NCI-H2171 treated with DMSO at 0.1 percent for 48 hours (cell line): ENCODE measurements around the gene IGF2BP1.
"Not testable (repeated sequence)": the region's sequence is repeated elsewhere in the genome, so short reads cannot be mapped to it uniquely, and the experiment has no call there.

Experiments
- DNase-seq: peaks from one replicate; lab custom pipeline; 2025; lab: John Stamatoyannopoulos, UW

IGF2BP1 gene

DNA sequence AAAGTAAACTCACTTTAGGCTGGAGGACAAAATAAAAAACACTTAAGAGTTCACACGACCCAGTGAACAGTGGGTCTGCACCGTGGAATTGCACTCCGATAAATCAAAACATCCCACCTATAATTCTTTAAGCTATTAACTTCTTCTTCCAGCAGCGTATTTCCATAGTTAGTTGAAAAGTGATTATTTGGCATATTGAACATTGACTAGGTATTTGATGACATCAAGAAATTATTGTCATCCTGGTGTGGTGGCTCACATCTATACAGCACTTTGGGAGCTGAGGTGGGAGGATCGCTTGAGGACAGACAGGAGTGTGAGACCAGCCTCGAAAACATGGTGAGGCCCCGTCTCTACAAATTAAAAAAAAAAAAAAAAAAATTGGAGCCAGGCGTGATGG, 23.4 kb downstream of the IGF2BP1 start:
- no peak for DNase-seq

DNA sequence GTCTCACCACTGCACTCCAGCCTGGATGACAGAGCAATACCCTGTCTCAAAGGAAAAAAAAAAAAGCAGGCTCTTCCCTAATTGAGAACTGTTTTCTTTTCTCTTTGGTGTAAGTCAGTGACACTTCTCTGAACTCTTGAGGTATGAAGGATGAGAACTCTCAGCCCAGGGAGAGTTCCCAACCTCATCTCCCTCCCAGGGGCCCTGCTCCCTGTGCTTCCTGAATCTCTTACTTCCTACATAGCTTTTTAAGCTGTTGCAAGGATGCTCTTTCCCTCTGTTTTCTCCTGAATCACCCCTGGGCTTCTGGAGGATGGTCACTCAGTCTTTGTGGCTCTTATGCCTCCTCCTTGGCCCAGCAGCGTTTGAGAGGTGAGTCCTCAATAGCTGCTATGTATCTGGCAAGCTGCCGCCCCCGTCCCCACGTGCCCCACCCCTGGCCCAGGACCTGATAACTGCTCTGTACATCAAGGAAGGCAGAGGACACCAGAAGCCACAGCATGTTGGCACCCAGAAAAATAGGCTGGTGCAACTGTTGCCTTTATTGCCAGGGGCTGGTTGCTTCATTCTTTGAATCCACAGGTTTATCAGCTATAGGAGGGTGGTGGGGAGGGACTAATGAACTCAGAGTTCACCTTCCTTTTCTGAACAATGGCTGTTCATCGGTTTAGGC, 24.0 kb downstream of the IGF2BP1 start:
- no peak for DNase-seq

DNA sequence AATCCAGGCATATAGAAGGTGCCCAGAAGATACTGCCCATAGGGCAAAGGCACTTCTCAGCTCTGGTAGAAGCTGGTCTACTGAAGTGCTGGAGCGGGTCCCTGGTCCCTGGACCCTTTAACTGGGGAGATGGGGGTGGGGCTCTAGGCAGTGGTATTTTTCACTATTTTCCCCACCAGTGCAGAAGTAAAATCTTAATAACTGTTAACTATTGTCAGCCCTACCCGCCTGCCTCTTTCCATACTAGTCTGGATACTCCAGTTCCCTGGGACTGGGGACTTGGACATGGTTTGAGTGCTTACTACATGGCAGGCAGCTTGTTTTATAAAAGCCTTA, 24.6 kb downstream of the IGF2BP1 start:
- DNase-seq: no peak

DNA sequence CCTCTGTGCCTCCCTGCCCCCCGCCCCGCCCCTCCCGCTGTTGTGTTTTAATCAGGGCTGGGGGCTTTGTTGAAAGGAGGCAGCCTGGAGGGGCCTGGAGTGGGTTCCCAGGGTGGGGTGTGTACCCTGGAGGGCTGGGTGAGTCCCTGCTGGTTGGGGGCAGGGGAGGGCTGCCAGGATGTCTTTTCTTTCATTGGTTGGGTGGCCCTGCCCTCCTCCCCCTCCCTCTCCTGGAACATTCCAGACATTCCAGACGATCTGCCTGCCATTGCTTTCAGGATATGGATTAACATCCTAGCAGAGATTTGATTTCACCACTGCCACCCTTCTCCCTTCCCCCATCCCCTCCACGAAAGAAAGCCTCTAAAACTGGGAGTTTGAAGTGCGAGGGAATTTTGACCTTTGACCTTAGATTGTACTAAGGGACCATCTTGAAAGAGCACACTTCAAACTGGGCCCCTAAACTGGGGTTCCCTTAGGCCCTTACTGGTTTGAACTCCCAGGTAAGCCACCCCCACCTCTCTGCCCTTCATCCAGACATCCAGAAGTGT, 25.3 kb downstream of the IGF2BP1 start:
- no peak for DNase-seq

DNA sequence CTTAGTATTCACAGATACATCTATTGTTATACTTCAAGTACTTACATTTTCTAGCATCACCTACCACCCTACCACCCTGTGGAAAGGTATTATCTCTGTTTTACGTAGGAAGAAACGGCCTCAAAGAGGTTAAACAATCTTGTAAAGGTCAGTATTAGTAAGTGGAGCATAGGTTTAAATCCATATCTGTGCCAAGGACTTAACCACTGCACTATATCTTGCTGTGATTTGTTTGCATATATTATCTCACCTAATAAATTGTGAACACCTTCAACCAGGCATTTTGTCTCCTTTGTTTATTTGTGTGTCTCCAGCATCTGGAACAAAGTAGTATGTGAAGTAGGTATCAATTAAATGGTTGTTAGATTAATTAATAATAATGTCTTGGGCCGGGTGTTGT, 27.3 kb downstream of the IGF2BP1 start:
- DNase-seq: no peak

DNA sequence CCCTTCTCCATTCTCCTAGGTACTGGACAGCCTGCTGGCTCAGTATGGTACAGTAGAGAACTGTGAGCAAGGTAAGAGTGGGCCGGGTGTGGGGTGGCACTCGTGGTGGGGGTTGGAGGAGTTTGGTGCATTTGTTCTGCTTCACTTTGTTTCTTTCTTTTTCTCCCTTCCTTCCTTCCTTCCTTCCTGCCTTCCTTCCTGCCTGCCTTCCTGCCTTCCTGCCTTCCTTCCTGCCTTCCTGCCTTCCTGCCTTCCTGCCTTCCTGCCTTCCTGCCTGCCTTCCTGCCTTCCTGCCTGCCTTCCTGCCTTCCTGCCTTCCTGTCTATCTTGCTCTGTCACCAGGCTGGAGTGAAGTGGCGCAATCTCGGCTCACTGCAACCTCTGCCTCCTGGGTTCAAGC, 29.3 kb downstream of the IGF2BP1 start:
- DNase-seq: not testable (repeated sequence)

DNA sequence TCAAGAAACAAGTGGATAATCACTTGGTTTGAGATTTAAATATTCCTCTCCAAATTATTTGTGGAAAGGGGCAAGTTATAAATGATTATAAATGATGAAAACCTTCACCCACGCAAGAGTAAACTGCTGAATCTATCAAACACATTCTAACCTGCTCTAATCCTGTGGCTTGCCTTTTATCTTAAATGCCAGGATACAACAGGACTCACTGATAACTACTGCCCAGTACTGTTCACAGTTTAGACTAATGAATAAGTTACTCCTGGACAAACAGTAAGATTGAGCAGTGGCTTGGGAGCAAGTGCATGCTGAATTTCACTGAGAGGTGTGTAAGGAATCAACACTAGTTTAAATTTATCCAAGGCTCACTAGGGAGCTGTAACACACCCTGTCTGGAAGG, 31.1 kb downstream of the IGF2BP1 start:
- DNase-seq: no peak

DNA sequence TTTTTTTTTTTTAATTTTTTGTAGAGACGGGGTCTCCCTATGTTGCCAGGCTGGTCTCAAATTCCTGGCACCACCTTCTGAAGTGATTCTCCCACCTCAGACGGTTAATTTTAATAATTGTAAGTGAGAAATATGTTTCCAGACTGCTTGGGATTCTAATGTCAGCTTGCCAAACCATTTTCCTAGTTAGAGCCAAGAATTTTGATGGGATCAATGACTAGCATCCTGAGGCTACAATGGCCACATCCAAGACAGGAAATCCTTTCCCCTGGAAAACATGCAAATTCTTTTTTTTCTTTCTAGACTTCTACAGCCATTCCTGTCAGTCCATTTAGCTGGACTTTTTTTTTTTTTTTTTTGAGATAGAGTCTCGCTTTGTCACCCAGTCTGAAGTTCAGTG, 32.6 kb downstream of the IGF2BP1 start:
- no peak for DNase-seq

DNA sequence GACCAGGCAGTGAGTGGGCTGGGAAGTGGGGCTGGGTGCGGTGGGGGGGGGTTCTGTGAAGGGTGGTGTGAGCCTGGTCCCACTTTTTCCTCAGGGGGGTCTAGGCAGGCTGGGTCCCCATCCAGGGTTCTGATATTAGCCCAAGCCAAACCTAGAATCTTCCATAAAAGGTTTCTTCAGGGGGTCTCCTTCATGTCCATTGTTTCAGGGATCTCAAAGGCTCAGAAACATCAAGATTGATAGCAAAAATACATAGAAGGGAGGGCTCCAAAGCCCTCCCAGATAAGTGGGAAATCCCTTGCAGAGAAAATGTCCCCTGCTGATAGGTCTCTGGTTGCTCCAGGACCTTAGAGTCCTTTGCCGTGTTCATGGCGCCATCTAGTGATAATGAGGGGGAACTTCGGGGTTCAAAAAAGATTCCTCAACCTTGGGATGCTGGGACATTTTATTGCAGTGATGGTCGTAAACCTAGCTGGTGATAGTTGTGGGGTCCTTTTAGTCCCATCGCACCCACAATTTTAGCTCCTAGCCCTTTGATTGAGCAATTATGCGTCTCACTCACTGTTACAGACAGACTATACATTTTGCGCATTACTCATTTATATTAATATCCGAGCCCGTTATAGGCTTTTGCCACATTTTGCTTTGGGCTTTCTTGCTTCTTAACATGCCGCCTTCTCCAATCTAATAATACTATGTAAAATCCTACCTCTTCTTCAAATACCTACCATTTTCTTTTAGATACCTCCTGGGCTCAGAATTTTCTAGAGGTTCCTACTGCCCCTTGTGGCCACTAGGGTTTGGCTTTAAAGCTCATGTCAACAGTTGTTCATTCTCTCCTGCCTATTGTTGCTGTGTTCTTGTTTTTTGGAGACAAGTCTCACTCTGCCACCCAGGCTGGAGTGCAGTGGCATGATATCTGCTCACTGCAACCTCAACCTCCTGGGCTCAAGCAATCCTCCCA, 35.1 kb downstream of the IGF2BP1 start:
- DNase-seq: peak; percentile 65

DNA sequence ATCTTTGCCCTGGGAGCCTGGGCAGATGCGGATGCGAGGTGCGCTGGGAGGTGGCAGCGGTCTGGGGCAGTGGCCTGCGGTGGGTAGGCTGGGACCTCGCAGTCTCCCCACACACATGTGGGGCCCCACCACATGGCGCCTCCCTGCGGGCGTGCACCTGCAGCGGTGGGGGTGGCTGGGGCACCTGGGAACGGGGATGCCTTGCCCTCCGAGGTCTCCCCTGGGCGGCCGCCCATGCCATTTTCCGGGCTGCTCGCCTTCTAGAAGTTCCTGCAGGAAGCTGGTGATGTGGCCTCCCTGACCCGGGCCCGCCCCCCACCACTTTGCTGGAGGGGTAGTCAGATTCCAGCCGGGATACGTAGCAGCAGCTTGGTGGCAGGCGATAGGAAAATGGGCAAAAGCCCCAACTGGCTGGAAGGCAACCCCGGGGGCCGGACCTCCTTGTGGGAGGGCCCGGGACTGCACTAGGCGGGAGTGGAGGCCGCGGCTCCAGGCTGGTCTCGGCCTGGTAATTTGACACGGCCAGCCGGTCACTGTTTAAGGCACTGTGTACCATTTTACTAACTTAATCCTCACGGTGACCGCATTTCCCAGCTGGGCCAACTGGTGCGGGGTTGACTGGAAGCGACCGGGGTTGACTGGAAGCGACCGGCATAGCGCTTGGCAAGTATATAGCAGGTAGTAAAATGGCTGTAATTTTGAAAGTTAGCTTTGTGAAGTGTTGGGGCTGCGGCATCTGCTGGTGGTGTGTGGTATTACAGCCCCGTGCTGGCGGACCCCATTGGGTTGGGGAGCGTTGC, 38.5 kb downstream of the IGF2BP1 start:
- peak; percentile 35 for DNase-seq

DNA sequence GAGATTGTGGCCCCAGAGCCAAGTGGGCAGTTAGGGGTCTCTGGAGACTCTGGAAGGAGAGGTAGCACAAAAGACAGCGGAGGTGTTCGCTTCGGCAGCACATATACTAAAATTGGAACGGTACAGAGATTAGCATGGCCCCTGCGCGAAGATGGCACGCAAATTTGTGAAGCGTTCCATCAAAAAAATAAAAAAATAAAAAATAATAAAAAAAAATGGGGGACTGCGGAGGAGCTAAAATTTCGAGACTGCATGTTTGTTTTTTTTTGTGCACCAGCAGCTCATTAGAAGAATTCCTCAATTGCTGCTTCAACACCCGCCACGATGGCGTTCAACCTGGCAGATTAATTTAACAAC, 39.1 kb downstream of the IGF2BP1 start:
- no peak for DNase-seq

DNA sequence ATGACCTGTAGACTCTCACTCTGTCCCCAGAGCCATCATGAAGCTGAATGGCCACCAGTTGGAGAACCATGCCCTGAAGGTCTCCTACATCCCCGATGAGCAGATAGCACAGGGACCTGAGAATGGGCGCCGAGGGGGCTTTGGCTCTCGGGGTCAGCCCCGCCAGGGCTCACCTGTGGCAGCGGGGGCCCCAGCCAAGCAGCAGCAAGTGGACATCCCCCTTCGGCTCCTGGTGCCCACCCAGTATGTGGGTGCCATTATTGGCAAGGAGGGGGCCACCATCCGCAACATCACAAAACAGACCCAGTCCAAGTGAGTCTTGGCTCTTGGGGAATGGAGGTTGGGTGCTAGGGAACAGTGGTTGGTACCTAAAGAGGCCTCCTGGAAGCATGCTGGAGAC, 41.0 kb downstream of the IGF2BP1 start:
- no peak for DNase-seq

DNA sequence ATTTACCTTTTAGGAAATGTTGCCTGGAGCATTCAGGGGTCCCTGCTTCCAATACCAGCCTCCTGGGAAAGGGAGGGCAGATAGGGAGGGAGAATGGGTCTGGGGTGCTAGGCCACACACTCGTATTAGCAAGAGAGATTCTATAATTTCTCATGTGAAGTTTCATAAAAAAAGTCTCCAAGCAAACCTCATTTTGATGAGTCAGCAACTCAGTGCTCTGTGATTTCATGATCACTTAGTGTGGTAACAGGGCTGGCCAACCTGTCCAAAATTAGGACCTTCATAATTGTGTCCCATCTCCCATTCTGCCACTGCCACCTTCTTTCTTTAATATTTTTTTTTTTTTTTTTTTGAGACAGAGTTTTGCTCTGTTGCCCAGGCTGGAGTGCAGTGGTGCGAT, 41.4 kb downstream of the IGF2BP1 start:
- no peak for DNase-seq

DNA sequence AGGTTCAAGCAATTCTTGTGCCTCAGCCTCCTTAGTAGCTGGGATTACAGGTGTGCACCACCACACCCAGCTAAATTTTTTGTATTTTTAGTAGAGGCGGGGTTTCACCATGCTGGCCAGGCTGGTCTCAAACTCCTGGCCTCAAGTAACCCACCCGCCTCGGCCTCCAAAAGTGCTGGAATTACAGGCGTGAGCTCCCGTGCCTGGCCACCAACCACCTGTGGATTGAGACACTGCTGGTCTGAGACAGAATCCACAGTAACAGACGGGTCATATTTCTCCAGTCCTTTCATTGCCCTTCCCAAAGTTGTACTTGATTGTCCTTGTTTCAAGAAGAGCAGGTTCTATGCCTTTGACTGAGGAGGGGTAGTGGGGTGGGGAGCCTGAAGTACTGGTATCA, 42.3 kb downstream of the IGF2BP1 start:
- DNase-seq: not testable (repeated sequence)

DNA sequence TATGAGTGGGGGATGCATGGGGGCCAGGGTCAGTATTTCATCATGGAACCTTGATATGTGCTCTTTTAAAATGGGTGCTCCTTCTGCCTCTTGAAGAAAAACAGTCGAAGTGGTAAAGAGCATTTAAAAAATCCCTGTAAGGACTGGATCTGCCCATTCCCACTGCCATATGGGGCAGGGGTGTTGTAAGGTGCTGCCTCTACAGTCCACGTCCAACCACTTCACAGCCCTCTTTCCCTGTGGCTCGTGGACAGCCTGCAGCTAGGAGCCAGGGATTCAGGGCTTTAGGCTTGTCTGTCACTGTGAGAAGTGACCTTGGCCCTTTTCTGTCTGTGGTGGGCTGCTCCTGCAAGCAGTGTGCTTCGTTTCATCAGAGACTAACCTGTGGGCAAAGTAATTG, 44.3 kb downstream of the IGF2BP1 start:
- no peak for DNase-seq

DNA sequence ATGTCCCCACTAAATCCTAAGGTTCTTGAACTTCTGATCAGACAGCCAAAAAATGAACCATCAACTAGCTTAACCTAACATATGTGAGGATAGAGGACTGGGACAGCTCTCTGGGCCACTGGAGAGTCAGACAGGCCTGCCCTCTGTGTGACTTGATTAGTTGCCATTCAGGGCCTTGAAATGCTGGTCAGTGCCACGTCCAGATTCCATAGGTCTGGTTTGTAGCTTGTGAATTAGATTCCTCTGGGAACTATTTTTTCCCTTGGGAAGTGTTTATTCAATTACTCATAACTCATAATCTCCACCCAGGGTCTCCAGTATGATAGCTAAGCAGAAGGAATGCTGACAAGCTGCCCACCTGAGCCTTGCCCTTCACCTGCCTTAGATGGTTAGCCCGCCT, 48.2 kb downstream of the IGF2BP1 start:
- no peak for DNase-seq

DNA sequence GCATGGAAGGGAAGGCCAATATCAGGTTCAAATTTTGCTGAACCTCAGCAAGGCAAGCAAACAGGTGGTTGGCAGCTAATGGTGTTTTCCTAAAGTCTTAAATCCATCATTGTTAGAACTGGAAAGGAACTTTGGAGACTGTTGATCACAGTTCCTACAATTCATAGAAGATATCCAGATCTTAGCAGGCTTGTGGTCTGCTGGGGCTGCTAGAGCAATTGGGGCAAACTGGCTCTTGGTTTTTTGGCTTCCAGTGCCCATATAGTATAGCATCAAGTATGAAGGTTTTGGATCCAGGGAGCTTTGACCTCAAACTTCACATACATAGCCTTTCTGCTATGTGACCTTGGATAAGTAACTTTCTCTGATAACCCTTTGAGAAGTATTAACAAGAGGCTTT, 49.7 kb downstream of the IGF2BP1 start:
- no peak for DNase-seq

DNA sequence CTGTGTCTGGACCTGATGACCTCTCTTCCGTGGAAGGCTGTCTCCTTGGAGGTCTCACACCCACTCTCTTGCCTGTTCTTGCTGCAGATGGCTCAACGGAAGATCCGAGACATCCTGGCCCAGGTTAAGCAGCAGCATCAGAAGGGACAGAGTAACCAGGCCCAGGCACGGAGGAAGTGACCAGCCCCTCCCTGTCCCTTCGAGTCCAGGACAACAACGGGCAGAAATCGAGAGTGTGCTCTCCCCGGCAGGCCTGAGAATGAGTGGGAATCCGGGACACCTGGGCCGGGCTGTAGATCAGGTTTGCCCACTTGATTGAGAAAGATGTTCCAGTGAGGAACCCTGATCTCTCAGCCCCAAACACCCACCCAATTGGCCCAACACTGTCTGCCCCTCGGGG, 52.1 kb downstream of the IGF2BP1 start:
- DNase-seq: no peak

DNA sequence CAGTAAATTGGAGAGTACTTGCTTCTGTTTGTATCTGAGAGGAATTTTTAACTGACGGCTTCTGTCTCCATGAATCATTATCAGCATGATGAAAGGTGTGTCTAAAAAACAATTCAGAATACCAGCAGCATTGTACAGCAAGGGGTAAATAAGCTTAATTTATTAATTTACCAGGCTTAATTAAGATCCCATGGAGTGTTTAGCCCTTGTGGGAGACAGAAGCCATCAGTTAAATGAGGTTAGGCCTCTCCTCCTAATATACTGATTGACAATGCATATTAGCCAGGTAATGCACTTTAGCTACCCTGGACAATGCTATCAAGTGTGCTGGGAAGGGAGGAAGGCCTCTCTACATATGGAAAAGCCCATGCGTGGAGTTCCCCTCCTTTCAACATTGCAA, 53.4 kb downstream of the IGF2BP1 start:
- DNase-seq: no peak

DNA sequence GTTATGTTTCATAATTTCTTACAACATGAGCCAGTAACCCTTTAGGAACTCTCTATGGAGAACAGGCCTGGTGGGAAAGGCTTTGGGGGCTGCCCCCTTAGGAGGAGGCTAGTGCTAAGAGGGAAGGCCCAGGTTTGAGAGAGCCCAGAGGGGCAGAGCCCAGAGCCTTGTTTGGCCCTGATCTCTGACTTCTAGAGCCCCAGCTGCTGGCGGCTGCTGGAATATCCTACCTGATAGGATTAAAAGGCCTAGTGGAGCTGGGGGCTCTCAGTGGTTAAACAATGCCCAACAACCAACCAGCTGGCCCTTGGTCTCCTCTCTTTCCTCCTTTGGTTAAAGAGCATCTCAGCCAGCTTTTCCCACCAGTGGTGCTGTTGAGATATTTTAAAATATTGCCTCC, 54.1 kb downstream of the IGF2BP1 start:
- no peak for DNase-seq

DNA sequence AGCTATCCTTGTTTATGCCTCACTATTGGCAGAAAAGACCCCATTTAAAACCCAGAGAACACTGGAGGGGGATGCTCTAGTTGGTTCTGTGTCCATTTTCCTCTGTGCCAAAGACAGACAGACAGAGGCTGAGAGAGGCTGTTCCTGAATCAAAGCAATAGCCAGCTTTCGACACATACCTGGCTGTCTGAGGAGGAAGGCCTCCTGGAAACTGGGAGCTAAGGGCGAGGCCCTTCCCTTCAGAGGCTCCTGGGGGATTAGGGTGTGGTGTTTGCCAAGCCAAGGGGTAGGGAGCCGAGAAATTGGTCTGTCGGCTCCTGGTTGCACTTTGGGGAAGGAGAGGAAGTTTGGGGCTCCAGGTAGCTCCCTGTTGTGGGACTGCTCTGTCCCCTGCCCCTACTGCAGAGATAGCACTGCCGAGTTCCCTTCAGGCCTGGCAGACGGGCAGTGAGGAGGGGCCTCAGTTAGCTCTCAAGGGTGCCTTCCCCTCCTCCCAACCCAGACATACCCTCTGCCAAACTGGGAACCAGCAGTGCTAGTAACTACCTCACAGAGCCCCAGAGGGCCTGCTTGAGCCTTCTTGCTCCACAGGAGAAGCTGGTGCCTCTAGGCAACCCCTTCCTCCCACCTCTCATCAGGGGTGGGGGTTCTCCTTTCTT, 56.1 kb downstream of the IGF2BP1 start:
- DNase-seq: no peak
